ENCODE measurements around the gene SLC22A23. TPM values are rescaled to one million over a fixed set of nuclear protein-coding genes. Genes with fewer than 3 reads are reported as not detected.

SLC22A23 gene
- total RNA-seq, 4 donors from 2014 or later: 16.6 to 21.8 (median 17.6) TPM

DNA sequence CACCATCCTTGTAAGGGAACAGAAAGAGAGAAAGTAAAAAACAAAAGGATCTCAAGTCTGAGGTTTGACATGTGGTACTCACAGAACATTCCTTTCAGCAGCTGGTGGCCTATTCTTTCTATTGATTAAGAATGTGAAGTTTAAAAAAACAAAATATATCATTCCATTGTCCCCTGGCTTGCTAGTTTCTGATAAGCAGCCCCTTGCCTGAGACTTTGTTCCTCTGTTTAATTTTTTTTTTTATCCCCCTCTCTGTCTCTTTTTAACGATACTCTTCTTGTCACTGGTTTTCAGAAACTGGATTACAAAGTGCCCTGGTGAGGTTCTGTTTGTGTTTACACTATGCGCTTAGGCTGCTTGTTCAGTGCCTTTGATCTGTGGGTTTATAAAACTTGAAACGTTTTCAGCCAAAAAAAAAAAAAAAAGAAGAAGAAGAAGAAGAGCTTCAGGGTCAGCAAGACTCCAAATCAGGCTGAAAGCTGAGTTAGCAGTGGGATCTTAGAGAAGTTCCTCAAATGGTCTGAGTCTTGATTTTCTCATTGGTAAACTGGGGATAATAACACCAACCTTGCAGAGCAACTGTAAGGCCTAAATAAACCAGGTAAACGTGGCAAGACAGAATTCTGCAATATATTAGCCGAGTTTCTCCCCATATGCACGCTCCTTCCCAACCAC lies 45.1 kb upstream of the SLC22A23 start:
- no peak for DNase-seq
- intact Hi-C loops (cut with DNase I): no loop called here
- Histone ChIP-seq H3K4me1 (peaks cover 8 to 23% of the 10 kb centered on the region in 2 donors), H3K36me3 (no peaks in the 10 kb centered on the region), H3K27me3 (no peaks in the 10 kb centered on the region), H3K4me3 (replicated peaks in 1 of 3) (no peak overlapping the region), H3K27ac (no peak overlapping the region), H3K9me3 (no peaks in the 10 kb centered on the region)
- 59 to 62% methylated on average over 6 of the region's 6 CpGs for WGBS, 2 donors
- TF ChIP-seq POLR2A (IDR thresholded peaks at IDR 0.05): no peak
- TF ChIP-seq, protein P1, sequence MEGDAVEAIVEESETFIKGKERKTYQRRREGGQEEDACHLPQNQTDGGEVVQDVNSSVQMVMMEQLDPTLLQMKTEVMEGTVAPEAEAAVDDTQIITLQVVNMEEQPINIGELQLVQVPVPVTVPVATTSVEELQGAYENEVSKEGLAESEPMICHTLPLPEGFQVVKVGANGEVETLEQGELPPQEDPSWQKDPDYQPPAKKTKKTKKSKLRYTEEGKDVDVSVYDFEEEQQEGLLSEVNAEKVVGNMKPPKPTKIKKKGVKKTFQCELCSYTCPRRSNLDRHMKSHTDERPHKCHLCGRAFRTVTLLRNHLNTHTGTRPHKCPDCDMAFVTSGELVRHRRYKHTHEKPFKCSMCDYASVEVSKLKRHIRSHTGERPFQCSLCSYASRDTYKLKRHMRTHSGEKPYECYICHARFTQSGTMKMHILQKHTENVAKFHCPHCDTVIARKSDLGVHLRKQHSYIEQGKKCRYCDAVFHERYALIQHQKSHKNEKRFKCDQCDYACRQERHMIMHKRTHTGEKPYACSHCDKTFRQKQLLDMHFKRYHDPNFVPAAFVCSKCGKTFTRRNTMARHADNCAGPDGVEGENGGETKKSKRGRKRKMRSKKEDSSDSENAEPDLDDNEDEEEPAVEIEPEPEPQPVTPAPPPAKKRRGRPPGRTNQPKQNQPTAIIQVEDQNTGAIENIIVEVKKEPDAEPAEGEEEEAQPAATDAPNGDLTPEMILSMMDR (IDR thresholded peaks at IDR 0.05): no peak

- intact Hi-C loops (cut with DNase I): no loop called here
- peak overlapping the region in 2 of 3 donors; percentile 18 to 51 for H3K27ac ChIP-seq
- WGBS, 2 donors: 64 to 67% methylated on average over 7 of the region's 7 CpGs
Measured at GRCh38 chr6:3500262-3501014, 43.6 kb upstream of the SLC22A23 start.

DNA sequence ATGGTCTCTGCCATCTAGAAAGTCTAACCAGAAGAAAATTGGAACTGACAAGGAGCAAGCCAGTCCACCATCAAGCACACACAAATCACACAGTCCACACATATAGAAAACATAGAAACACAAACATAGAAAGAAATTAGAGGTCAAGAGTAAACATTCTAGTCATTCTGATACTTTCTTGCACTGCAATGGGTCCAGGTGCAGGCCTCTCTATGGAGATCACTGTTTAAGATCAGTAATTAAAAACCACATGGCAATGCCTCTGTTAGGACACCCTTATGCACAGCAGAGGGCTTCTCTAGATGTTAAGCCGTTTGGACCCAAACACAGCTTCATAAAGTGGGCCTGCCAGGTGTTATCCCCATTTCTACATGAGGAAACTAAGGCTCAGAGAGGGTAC lies 42.8 kb upstream of the SLC22A23 start:
- DNase-seq: no peak
- H3K9me3 ChIP-seq: no peaks in the 10 kb centered on the region
- intact Hi-C loops (cut with DNase I): no loop called here
- no peaks in the 10 kb centered on the region for H3K36me3 ChIP-seq
- H3K4me3 ChIP-seq (replicated peaks in 1 of 3): no peak overlapping the region
- H3K27me3 ChIP-seq: no peaks in the 10 kb centered on the region
- WGBS, 2 donors: 82 to 85% methylated on average over 1 of the region's 1 CpG
- no peak for TF ChIP-seq POLR2A (IDR thresholded peaks at IDR 0.05)
- TF ChIP-seq, protein P1 (IDR thresholded peaks at IDR 0.05): no peak
- H3K27ac ChIP-seq: no peak overlapping the region
- peaks cover 8 to 19% of the 10 kb centered on the region in 2 donors for H3K4me1 ChIP-seq

More at GRCh38 chr6:3500262-3501014, 43.6 kb upstream of the SLC22A23 start:
- H3K27me3 ChIP-seq: no peaks in the 10 kb centered on the region
- H3K9me3 ChIP-seq: no peaks in the 10 kb centered on the region
- peaks cover 8 to 19% of the 10 kb centered on the region in 2 donors for H3K4me1 ChIP-seq
- DNase-seq: no peak
- no peak overlapping the region for H3K4me3 ChIP-seq (replicated peaks in 1 of 3)
- H3K36me3 ChIP-seq: no peaks in the 10 kb centered on the region
- TF ChIP-seq, protein P1 (IDR thresholded peaks at IDR 0.05): no peak
- TF ChIP-seq POLR2A (IDR thresholded peaks at IDR 0.05): no peak

- WGBS, 2 donors: 89 to 90% methylated on average over 1 of the region's 1 CpG
Measured at GRCh38 chr6:3496395-3496794, 39.5 kb upstream of the SLC22A23 start.

More at GRCh38 chr6:3496395-3496794, 39.5 kb upstream of the SLC22A23 start:
- TF ChIP-seq POLR2A (IDR thresholded peaks at IDR 0.05): no peak
- TF ChIP-seq, protein P1 (IDR thresholded peaks at IDR 0.05): no peak
- no peak for DNase-seq
- H3K4me1 ChIP-seq: peaks cover 5 to 15% of the 10 kb centered on the region in 2 donors
- no peak overlapping the region for H3K4me3 ChIP-seq (replicated peaks in 1 of 3)
- H3K9me3 ChIP-seq: no peaks in the 10 kb centered on the region
- H3K36me3 ChIP-seq: no peaks in the 10 kb centered on the region
- no peak overlapping the region for H3K27ac ChIP-seq
- intact Hi-C loops (cut with DNase I): no loop called here
- H3K27me3 ChIP-seq: no peaks in the 10 kb centered on the region
